D721Med (cell line): ENCODE data around the gene ST6GALNAC5.

ENCODE experiments used
- DNase-seq: peaks from one replicate; pipeline ENCODE4 v3.0.0; 2011; ENCODE audit warnings: low spot score; ENCODE audit not compliant: insufficient read length
- FAIRE-seq: peaks from 2 replicates; lab custom pipeline; 2011; peaks lifted over from hg19 to GRCh38; lab: Jason Lieb, UNC
- TF ChIP-seq, protein P1 (sequence below): IDR thresholded peaks from 2 replicates; pipeline ENCODE4 v1.5.1; 2012; ENCODE audit warnings: mild to moderate bottlenecking, control low read depth; ENCODE audit not compliant: insufficient read depth; ENCODE audit errors: missing control alignments

The ST6GALNAC5 gene

DNA sequence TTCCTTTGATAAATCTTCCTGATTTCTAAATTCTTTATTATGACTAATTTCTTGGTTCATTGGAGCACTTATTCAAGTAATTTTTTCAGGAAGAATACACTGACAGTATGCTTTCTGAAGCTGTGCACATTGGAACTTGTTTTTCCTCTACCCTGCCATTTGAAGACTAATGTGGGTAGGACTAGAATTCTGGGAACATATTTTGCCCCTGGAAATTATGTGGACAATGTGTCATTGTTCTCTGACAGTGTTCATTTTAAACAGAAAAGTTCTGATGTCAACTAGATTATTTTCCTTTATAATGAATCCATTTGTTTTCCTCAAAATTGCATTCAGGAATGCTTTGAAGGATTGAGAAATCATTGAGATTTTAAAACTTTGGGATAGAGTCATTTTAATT, 34.8 kb upstream of the ST6GALNAC5 start:
- DNase-seq (no peak), FAIRE-seq (no peak)
- TF ChIP-seq, protein P1, sequence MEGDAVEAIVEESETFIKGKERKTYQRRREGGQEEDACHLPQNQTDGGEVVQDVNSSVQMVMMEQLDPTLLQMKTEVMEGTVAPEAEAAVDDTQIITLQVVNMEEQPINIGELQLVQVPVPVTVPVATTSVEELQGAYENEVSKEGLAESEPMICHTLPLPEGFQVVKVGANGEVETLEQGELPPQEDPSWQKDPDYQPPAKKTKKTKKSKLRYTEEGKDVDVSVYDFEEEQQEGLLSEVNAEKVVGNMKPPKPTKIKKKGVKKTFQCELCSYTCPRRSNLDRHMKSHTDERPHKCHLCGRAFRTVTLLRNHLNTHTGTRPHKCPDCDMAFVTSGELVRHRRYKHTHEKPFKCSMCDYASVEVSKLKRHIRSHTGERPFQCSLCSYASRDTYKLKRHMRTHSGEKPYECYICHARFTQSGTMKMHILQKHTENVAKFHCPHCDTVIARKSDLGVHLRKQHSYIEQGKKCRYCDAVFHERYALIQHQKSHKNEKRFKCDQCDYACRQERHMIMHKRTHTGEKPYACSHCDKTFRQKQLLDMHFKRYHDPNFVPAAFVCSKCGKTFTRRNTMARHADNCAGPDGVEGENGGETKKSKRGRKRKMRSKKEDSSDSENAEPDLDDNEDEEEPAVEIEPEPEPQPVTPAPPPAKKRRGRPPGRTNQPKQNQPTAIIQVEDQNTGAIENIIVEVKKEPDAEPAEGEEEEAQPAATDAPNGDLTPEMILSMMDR = no peak

- TF ChIP-seq, protein P1 = no peak
- FAIRE-seq (no peak), DNase-seq (no peak)
Observed at GRCh38 chr1:76833151-76833550, 34.1 kb upstream of the ST6GALNAC5 start.

GRCh38 chr1:76833856-76834255, 33.4 kb upstream of the ST6GALNAC5 start:
- TF ChIP-seq, protein P1 = no peak
- DNase-seq (no peak), FAIRE-seq (no peak)

DNA sequence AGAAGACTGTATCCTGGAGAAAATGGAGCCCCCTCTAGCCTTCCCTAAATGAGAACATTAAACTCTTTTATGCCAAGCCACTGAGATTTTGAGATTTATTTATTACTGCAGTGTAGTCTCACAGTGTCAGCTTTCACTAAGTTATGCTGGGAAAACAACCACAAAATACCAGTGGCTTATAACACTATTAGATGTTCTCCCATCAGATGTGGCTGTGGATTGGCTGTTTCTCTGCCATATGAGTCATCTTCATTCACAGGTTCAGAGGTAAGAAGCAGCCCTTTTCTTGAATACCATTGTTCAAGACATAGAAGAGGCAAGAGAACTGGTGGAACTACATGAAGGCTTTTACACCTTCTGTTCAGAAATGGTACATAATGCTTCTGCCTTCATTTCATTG, 32.1 kb upstream of the ST6GALNAC5 start:
- DNase-seq (no peak), FAIRE-seq (no peak)
- TF ChIP-seq, protein P1 = no peak

DNA sequence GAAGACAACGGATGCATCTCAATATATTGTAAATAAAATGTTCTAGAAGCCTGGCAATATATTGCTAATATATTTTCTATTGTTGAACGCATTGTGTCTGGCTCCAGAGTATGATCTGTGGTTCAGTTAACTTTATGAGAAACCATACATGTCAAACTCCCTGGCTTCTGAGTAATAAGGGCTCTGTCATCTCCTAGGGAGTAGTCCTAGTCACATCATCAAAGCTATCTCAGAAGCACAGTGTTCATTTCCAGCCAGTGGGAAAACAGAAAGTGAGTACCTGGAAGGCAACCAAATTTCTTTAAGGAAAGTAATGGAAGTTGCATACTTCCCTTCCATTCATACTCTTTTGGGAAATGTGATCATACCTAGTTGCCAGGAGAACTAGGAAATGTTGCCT, 27.0 kb upstream of the ST6GALNAC5 start:
- DNase-seq = no peak
- TF ChIP-seq, protein P1 = no peak
- no peak for FAIRE-seq

DNA sequence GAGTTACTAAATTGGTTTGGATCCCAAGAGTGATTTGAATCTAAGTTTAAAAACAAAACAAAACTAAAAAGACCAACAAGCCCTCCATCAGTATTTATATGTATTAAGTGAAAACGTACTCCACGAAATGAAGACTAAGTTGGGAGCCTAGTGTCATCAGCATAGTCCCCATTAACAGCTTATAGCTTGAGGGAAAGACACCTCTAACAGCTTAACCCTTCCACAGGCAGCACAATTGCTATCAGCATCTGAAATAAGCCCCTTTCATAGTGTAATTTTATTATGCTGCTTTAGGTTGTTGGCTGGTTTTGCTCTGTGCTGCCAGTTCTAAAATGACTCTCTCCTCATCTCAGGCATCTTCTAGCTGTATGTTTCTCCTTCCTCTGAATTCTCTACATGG, 25.8 kb upstream of the ST6GALNAC5 start:
- FAIRE-seq = peak; percentile 6
- no peak for DNase-seq
- TF ChIP-seq, protein P1 = no peak

- TF ChIP-seq, protein P1 = no peak
- DNase-seq = no peak
- FAIRE-seq = no peak
Observed at GRCh38 chr1:76843821-76844464, 23.3 kb upstream of the ST6GALNAC5 start.
